Uterus (tissue), 2 donors: ENCODE results near the gene FCF1.

ENCODE experiments used
- CTCF ChIP-seq, 4 experiments: fragments of 200-600 bp in 2 of 4; fragments of 450-650 bp in 2 of 4; sonication (generic) in 2 of 4; IDR thresholded peaks; one replicate each; pipeline ENCODE4 v1.5.1; 2016 to 2019; ENCODE audit warnings: antibody characterized with exemption in 4 of 4, mild to moderate bottlenecking in 2 of 4, moderate library complexity in 1 of 4
- POLR2A ChIP-seq, 2 donors: fragments of 450-650 bp; IDR thresholded peaks; one replicate each; pipeline ENCODE4 v1.6.1; 2016; ENCODE audit warnings: antibody characterized with exemption in 2 of 2, mild to moderate bottlenecking in 1 of 2, moderate library complexity in 1 of 2

- TF ChIP-seq CTCF (IDR thresholded peaks at IDR 0.05) (no peak), POLR2A (IDR thresholded peaks at IDR 0.05) (no peak)
Measured at GRCh38 chr14:74685921-74686678, 26.8 kb upstream of the FCF1 start.
